ENCODE data around the gene TGFB3.
"Not testable (repeated sequence)": the region's sequence is repeated elsewhere in the genome, so short reads cannot be mapped to it uniquely, and the experiment has no call there.

The TGFB3 gene

DNA sequence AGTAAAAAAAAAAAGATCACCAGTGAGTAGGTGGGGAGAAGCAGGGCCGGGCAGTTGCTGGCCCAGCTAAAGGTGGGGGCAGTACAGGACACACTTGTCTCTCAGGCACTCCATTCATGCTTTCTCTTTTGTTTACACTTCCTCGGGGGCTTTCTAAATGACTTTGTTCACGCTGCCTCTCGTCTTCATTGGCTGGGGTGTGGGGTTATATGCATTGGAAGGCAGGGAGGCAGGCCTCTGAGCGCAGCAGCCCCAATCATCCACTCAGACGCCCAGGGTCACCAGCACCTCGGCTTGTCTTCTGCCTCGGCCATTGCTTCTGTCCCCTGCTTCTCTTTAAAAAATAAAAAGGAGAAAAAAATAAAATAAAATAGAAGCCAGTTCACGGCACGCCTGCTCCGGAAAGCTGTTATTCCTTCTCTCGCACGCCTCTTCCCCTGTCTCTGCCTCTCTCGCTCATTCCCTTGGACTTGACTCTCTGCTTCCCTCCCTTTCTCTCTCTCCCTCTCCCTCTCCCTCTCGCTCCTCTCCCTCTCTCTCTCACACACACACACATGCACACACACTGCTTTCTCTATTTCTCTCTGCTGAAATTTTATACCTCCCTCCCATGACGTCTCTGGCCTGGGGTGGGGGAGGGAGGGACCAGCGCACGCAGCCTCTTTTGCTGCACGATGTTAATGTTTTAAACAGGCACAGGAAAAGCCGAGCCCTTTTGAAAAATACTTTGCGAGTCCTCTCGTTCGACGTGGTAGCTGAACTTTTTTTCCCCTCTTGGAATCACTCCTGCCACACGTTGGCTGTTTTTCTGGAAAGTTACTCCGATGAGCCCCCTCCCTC lies at the start of gene TGFB3:
Gene TGFB3, minus strand, starts transcription at position 570 of the 840 bp plus-strand sequence. CDS start 1,102 bp downstream, outside the sequence.
- no peak for DNase-seq

DNA sequence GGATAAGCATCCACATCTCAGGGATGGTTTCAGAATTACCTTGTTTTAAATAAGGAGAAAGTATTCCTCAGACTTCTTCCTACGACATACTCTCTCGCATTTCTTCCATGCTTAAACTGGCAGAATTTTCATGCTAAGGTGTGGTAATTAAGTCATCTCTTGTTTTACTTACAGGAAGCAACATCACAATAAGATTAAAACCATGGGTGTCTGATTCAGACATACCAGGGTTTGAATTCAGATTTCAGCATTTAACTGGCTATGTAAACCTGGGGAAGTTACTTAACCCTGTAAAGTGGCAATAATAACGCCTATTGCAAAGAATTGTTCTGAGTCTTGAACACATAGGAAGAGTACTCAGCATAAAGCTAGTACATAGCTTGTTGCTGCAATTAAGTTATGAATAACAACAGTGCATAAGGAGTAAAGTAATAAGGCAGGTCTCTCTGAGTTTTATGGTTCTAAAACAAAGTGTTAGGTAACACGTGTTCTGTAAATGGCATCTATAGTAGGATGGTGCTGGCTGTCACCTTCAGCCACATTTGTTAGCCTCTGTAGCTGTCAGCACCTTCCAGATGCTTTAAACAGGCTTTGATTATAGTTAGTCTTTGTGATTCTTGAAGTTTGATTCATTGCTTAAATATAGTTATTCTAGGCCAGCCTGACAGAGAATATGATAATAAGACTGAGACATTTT lies 42.6 kb upstream of the TGFB3 start:
- DNase-seq: no peak

DNA sequence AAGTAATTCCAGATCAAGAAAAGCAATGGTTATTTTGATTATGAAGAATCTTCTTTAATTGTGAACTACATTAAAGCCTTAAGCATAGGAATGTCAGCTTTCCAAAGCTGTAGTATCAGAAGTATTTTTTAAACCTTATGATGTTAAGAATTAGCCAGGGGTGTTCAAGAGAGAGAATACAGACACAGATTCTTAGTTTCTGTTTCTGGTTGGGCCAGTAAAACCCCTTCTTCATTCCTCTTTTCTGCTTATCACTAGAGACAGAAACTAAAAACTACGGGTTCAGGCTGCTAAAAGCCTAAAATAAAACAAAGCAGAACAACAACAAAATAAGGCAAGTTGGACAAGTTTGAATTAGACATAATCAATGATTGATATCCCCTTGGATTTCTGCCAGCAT lies 42.0 kb upstream of the TGFB3 start:
- no peak for DNase-seq

DNA sequence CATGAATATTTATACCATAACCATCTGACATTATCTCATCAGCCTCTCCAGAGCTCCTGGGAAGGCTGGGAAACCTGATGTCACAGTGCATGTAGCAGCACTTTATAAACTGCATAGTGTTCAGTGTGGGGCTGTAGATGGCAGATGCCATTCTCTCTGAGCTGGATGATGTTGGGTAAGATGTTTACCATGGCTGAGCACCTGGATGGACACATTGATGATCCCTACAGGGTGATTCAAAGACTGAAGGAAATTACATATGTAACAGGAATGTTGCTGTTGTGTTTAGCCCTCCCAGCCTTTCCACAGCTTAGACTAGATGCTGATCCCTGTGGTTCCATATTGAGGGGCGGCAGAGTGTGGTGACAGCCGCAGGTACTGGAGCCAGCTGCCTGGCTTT lies 41.2 kb upstream of the TGFB3 start:
- DNase-seq: no peak

DNA sequence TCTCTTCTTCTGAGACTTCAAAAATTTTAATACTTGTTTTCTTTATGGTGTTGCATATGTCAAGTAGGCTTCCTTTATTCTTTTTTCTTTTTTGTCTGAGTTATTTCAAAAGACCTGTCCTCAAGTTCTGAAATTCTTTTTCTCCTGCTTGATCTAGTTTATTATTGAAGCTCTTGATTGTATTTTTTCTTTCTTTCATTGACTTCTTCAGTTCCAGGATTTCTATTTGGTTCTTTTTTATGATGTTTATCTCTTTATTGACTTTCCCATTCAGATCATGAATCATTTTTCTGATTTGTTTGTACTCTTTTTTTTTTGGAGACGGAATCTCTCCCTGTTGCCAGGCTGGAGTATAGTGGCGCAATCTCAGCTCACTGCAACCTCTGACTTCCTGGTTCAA lies 37.9 kb upstream of the TGFB3 start:
- no peak for DNase-seq

DNA sequence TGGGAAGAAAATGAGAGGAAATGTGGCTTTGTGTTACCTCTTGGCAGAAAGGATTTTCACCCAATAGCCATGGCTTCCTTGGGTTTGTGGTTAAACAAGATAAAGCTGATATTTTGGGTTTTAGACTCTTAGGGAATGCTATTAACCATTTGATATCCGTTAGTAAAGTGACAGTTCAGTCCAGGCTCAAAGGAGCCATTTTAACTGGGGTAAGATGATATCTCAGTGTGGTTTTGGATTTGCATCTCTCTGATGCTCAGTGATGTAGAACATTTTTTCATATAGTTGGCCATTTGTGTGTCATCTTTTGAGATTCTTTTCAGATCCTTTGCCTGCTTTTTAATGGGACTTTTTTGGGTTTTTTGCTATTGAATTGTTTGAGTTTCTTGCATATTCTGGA lies 33.9 kb upstream of the TGFB3 start:
- no peak for DNase-seq

DNA sequence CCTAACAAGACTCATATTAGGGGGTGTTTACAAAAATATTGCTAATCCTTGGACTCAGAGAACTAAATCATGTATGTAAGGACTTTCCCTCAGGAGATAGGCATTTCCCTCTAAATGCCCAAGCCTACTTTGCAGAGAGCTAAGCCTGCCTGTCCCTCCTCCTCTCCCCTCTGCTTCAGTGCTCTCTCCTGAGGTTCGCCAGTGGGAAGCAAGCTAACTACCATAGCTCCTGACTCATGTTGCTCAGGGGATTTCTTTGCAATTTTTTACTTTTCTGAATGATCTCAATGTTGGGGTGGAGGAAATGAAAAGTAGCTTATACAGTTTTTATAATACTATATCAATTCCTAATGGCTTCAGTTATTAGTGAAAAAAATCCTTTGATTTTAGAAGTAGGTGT lies 33.4 kb upstream of the TGFB3 start:
- DNase-seq: no peak

DNA sequence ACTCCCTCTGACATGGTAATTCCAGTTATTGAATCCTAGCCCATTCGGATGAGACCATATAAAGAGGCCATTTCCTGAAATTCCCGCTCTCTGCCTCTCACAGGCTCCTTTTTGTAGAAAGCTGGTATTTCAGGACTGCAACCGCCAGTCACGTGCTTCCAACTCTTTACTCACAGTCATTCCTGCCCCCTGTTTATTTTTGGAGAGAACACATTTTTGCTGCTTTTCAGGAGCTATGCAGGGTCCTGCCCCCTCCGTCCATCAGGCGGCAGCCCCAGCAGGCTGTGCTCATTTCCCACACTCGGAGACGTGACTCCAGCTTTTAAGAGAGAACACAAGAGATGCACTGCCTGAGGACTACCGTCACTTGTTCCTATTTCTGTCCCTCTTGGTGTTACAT lies 30.6 kb upstream of the TGFB3 start:
- no peak for DNase-seq

DNA sequence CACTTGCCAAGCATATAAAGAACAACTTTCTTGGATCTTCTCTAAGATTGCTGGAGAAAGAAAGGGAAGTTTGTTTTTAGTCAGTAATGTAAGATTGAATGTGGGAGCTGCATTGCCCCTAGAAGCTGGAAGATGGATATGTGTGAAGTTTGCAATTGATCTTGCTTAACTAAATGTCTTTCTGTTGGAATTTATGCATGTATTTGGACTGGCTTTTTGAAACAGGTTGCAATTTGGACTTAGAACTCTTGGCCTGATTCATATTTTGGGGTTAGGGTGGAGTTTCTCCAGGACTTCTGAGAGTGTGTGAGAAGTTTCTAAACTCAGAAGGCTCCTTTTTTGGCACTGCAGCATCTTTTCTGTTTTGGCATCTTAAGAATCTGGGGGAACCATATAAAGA lies 30.1 kb upstream of the TGFB3 start:
- no peak for DNase-seq

DNA sequence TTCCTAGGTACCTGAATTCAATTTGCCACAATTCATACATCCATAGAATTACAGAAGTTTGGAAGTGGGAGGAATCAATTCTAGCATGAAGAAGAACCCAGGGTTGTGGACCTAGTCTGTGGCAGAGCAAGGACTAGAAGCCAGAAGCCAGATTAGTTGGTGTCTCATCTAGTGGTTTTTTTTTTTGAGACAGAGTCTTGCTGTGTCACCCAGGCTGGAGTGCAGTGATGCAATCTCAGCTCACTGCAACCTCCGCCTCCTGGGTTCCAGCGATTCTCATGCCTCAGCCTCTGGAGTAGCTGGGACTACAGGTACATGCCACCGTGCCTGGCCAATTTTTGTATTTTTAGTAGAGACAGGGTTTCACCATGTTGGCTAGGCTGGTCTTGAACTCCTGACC lies 27.8 kb upstream of the TGFB3 start:
- not testable (repeated sequence) for DNase-seq

DNA sequence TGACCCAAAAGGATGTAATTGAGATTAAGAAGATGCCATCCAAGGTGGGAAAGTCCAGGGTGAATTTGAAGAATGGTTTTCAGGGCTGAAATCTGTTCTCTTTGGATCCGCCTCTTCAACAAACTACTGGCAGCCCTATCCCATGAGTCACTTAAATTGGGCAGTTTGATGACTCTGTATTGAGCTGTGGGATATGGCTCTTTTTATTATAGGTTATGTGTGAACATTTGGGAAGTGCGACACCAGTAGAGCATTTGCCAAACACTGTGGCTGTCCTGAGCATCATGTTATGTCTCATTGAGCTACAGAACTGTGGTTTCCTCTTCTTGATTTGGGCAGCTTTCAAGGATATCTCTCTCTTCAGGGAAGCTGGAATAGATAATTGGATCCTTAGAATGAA lies 26.1 kb upstream of the TGFB3 start:
- no peak for DNase-seq

DNA sequence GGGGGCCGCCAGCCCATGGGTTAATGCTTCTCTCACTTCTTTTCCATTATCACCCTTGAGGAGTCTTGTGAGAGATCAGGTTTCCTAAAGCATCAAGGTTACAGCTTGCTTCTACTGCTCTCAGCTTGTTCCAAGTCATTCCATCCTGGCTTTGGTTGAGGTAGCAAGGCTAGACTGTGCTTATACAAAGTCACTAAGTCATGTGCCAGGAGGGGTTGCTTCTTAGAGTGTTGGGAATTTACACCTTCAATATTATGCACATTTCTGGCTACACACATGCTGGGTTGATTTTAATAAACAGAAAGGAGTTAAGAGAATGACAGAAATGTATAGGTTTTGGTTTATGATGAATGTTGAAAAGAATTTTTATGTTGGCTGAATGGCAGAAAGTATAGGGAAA lies 25.6 kb upstream of the TGFB3 start:
- no peak for DNase-seq

DNA sequence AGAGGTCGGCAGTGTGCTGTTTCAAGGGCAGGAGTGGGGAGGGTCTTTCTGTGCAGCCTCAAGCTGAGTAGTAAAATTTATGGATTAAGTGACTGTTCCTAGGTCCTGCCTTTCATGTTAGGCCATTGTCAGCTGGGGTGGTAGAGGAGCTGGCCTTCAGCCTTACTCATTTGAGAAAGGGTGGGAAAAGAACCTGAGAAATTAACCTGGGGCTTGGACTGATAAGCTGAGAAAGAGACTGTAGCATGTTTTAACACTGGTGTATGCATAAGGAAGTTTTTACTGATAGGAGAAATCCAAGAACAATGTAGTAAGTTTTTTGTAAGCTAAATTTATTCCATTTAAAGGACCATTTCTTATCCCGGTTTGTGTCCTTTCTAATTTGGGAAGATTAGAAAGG lies 24.5 kb upstream of the TGFB3 start:
- DNase-seq: no peak

DNA sequence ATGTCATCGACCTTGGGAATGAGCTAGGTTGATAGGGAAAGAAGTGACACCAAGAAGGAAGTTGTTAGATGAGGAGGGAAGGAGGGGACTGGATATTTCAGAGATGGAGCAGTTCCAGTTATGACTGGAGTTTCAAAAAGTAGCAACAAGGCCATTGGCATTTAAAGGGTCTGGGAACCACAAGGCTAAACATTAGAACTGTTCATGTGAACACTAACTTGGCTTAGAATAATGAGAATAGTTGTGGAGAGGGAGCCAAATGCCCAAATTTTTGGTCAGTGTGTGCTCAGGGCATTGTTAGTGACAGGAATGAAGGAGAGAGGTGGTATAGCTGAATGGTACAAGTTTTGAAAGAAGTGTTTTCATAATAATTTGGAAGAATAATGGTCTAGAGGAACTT lies 20.6 kb upstream of the TGFB3 start:
- no peak for DNase-seq

DNA sequence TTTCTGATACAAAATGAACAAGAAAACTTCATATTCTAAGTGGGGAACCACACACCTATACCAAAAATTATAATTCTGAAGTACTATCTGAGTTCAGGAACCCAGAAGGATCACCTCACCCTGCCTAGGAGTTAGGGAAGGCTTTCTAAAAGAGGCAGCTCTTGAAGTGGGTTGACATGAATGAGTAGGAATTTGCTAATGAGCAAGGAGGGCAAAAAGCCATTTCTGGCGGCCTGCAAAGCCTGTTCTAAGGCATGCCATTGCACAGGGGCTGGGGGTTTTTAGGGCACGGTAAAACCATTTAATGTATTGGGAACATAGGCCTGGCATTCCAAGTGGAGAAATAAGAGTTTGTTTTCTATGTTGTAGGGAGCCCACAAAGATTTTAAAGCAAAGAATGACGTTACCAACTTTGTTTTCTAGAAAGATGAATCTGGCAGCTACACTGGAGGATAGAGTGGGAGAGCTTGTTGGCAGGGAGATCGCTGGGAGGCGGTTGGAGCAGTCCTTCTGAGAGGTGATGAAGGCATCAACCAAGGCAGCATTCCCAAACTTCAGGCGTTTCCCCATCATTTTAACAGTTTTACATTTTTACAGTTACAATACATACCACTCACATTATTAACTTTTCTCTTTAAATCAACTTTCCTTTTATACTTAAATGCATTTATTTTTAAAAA lies 17.9 kb upstream of the TGFB3 start:
- DNase-seq: no peak

DNA sequence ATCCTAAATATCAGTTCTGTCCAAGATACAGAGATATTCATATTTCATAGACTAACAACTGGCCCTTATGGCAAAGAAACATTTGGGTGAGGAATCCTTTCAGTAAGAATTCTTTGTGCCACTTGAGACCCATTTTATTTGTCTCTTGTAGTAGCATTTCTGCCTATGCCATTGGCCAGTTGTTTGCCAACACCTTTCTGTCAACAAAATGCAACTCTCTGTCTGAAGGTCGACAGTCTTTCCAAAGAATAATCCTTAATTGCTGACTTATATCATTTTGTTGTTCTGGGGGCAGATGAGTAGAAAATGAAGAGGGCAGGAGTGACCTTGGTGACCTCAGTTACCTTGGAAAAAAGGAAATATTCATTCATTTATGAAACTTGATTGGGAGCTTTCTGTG lies 14.7 kb upstream of the TGFB3 start:
- no peak for DNase-seq

DNA sequence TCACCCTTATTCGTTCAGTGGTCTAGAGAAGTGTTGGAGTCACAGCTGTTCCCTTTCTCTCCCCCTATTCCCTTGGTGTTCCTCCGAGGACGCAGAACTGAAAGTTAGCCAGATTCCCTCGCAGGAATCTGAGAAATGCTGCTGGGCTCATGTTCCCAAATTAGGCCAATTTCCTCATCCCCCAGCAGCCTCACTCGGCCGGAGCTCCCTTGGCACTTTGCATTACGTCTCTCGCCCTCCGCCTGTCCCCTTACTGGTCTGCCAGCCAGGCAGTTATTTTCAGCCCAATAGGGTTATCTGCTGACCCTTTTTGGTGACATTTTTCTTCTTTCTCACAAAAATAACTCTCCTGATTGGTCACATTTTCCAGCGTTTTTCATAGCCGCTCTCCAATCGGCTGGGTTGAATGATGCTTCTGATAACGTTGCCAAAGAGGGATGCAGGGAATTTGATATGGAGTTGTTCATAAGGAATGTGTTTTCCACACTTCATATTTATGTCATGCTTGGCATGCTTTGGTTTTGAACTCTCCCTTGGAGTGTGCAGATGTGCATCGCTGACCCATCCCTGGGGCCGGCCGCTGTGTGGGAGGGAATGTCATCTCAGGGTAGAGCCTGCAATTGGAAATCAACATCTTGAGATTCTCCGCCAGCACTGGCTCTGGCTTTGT lies 13.7 kb upstream of the TGFB3 start:
- no peak for DNase-seq

DNA sequence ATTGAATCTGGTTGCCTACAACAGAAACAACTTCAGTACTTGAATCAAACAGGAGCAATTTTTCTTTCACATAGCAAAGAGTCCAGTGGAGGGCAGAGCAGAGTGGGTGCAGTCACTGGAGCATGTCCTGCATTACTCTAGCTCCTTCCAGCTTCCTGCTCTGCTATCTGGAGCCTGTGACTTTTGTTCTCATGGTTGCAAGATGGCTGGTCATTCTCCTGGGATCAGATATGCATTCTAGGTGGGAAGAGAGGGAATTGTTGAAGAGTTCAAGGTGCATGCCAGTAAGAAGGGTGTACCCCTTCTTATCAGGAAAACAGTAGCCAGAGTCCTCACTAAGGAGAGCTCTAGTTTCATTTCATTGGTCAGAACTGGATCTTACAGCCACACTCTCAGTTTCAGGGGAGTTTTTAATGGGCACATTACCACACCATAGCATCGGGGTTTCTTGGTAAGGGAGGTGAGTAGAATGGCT lies 11.8 kb upstream of the TGFB3 start:
- no peak for DNase-seq

DNA sequence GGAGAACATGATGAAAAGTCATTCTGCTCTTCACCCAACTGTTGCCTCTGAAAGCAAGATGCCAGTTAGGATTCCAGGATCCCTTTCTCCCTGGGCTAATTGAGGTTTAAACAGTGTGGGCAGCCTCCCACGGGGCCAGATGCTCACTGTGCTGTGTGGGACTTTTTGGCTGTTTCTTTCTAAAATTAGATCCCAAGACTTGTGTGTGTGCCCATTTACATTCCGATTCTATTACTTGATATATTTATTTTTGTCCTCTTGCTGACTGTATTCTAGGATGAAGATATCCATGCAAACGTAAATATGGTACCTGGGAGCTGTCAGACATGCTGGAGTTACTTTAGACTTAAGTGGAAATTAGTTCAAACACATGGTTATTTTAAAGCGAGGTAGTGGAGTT lies 10.0 kb upstream of the TGFB3 start:
- no peak for DNase-seq

DNA sequence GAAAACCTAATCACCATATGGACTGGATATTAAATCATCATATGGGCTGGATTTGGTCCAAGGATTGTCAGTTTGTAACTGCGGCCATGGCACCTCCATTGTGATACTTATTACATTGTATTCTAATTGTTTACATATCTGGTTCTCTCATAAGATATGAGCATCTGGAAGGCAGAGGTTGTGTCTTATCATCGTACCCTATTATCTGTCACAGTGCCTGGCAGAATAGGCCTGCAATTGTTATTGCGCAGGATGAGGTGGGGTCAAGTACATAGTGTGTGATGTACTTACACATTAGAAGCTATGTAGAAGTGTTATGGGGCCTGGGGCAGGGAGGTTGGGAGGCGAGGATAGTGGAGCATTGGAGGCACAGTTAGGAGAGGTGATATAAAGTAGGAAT lies 8.5 kb upstream of the TGFB3 start:
- DNase-seq: no peak

DNA sequence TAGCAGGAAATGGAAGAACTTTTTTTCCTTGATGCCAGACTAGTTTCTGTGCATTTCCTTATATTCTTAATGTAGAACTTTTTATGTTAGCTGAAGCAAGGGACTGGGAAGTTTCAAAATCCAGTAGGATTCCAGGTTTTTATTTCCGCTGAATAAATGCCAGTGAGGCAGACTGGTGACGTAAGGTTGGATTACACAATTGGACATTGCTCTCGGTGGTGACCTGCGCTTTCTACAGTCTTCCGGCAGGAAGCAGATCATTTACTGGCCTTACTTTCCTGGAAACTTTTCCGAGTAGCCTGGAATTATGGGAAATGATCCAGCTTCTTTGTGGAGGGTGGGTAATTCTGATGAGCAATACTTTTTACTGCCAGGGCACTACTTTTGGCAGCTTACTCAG lies 7.3 kb upstream of the TGFB3 start:
- DNase-seq: no peak

DNA sequence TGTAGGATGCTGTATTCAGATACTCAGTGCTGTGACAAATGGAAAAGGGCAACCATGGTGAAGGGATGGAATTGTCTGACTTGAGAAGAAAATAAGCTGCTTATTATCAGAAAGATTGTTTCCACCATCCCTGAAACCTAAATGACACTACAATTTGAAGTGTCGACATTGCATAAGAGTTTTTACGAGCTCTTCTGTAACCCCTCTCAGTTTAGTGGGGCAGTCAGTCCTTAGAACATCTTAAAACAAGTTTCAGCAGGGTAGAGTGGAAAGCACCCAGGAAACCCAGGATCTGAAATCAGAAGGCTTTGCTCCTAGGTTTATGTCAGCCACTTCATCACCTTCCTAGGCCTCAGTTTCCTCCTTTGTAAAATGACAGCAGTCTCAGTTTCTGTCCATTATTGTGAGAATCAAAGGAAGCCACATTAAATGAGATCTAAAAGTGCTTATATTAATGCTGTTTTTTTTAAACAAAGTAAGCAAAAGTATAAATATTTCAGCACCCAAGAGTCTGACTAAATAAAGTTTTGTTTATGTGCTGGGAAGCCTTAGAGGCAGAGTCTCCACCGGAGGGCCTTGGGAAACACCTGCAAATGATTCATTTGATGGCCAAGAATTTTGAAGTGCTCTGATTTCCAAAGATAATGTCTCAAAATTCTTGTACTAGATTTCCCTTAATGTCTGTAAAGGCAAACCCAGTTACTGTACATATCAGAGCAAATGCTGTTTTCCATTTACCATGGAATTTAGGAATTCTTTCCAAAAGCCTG lies 5.6 kb upstream of the TGFB3 start:
- DNase-seq: no peak

DNA sequence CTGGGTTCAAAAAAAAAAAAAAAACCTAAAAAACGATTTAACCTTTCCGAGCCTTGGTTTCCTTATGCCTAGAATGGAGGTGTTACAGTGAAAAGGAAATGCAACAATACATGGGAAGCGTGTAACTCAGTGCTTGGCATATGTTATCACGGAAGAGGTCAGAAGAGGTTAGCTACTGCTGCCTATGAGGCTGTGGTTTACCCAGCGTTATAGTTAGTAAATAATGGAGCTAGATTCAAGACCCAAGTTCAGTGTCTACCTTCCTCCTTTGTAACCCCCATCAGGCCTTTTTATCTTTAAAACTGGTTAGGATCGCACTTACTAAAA lies 4.6 kb upstream of the TGFB3 start:
- DNase-seq: no peak
